Astrocyte of the spinal cord (primary cell): ENCODE measurements around the gene MAP3K6.

Source experiments
- DNase-seq: peaks from one replicate; pipeline ENCODE4 v3.0.0; 2011; ENCODE audit warnings: low read depth, low spot score
- H3K4me3 ChIP-seq: 2 replicates; pipeline ENCODE4 v1.5.1; 2011; ENCODE audit warnings: low read depth, mild to moderate bottlenecking, low read length, moderate library complexity
- CTCF ChIP-seq: IDR thresholded peaks from 2 replicates; pipeline ENCODE4 v1.5.1; 2012; ENCODE audit warnings: low read depth, mild to moderate bottlenecking, low read length, inconsistent platforms
- in situ Hi-C: cut with HindIII; loops from 2 replicates; pipeline ENCODE4 v1.10.0; 2017; ENCODE audit warnings: low sequenced_read_pairs

MAP3K6 gene

DNA sequence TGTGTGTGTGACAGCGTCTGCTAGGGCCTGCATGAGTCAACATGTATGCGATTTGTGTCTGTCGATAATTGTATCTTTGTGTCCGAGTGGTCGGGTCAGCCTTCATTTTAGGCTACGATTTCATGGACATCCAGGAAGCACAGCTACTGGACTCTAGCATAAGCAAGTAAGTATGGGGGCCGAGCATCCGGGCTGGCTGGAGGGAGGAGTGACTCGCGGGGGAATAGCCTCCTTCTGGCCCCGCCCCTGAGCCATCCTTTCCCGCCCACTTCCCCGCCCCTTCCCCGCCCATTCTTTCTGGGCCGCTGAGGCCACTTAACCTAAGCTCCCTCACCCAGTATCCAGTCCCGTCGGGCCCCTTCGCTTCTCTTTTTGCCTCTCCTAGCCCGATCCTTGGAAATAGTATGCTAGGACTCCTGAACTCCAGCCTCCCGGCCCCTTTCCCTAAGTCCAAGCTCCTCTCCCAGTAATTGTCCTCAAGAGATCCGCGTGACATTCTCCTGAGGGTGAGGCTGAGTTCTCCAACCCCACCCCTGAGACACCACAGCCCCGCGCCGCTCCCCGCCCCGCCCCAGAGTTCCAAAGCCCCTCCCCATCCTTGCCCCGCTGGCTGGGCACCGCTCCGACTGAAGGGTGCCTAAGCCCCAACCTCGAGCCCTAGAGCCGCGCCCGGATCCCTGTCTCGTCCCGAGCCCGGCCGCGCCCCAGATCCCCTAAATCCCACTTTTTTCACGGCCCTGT, 1.2 kb downstream of the MAP3K6 start:
- peak overlapping the region; percentile 66 for H3K4me3 ChIP-seq
- no peak for TF ChIP-seq CTCF
- in situ Hi-C loops, result no loop called here
- DNase-seq, result peak; percentile 94

- no peak for TF ChIP-seq CTCF
- in situ Hi-C loops, result no loop called here
- DNase-seq, result no peak
- peak overlapping the region; percentile 66 for H3K4me3 ChIP-seq
These were observed 1.9 kb downstream of the MAP3K6 start for GRCh38 chr1:27364696-27365371.

- DNase-seq, result no peak
- TF ChIP-seq CTCF, result no peak
- H3K4me3 ChIP-seq, result no peak overlapping the region
- in situ Hi-C loops, result no loop called here
These were observed 2.7 kb downstream of the MAP3K6 start for GRCh38 chr1:27363766-27364695.

DNA sequence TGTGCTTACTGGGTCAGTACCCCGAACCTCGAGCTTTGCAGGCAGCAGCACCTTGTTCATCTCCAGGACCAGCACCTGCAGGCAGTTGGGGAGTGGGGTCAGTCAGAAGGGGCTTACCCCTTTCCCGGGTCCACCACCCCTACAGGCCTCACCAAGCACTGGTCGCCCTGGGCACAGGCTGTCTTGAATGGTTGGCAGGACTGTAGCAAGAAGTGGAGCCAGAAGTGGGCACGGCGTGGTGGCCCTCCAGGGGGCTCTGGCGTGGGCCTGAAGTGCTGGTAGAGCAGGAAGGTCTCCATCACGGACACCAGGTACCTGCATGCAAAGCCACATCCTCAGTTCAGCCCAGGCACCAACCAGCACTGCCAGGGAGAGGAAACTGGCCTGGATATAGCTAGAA, 5.2 kb downstream of the MAP3K6 start:
- in situ Hi-C loops, result no loop called here
- no peak for TF ChIP-seq CTCF
- DNase-seq, result no peak
- H3K4me3 ChIP-seq, result no peak overlapping the region

- in situ Hi-C loops, result no loop called here
- no peak for DNase-seq
- TF ChIP-seq CTCF, result no peak
- H3K4me3 ChIP-seq, result no peak overlapping the region
These were observed 5.7 kb downstream of the MAP3K6 start for GRCh38 chr1:27361044-27361402.
